SK-N-SH (cell line): Measurements from ENCODE around the gene POFUT2. TPM values are rescaled to one million over a fixed set of nuclear protein-coding genes. Genes with fewer than 3 reads are reported as not detected.

Experiments
- CTCF ChIA-PET: fragments of 300-600, 350-600 bp; formaldehyde crosslinking; extraction: SDS; loops from one replicate; lab custom pipeline; 2021; lab: Yijun Ruan, JAX
- POLR2A ChIA-PET: fragments of 350-600 bp; sonication (Branson Sonifier 250); formaldehyde crosslinking; extraction: SDS; loops from one replicate; lab custom pipeline; 2020; ENCODE audit warnings: antibody characterized with exemption, inconsistent platforms; lab: Yijun Ruan, JAX
- DNase-seq: peaks from one replicate; pipeline ENCODE4 v3.0.0; 2012
- H2AFZ ChIP-seq: fragments of 200-600 bp; sonication (generic); 2 replicates; pipeline ENCODE4 v1.8.1; 2016; ENCODE audit warnings: antibody characterized with exemption, mild to moderate bottlenecking, low read depth
- H3F3A ChIP-seq: fragments of 200-600 bp; sonication (generic); replicated peaks from 2 replicates; pipeline ENCODE3; 2016; ENCODE audit warnings: antibody characterized with exemption, mild to moderate bottlenecking; ENCODE audit not compliant: insufficient read depth
- H3K27ac ChIP-seq, 2 experiments: fragments of 200-500 bp in 1 of 2; fragments of 200-600 bp in 1 of 2; sonication (Bioruptor generic) in 1 of 2; sonication (generic), shearing (Covaris generic) in 1 of 2; 2 replicates each; pipeline versions ENCODE4 v1.5.1 to v1.6.1; 2014 to 2016; ENCODE audit warnings: low read depth in 2 of 2, inconsistent platforms in 1 of 2, low read length in 1 of 2, mild to moderate bottlenecking in 1 of 2, mixed read lengths in 1 of 2
- H3K27me3 ChIP-seq: fragments of 200-600 bp; sonication (generic), shearing (Covaris generic); 2 replicates; pipeline ENCODE4 v1.6.1; 2016; ENCODE audit warnings: mixed run types; ENCODE audit not compliant: insufficient read depth
- H3K36me3 ChIP-seq, 2 experiments: fragments of 200-500 bp in 1 of 2; fragments of 200-600 bp in 1 of 2; sonication (Bioruptor generic) in 1 of 2; sonication (generic) in 1 of 2; replicated peaks in 1 of 2; 2 replicates each; pipeline versions ENCODE3 to v1.5.1; 2014 to 2016; ENCODE audit warnings: low read length in 1 of 2, mild to moderate bottlenecking in 1 of 2; ENCODE audit not compliant: insufficient read depth in 2 of 2, control insufficient read depth in 1 of 2
- H3K4me1 ChIP-seq, 2 experiments: fragments of 200-500 bp in 1 of 2; fragments of 200-600 bp in 1 of 2; sonication (Bioruptor generic) in 1 of 2; sonication (generic), shearing (Covaris generic) in 1 of 2; 2 replicates each; pipeline versions ENCODE4 v1.5.1 to v1.6.1; 2014 to 2016; ENCODE audit warnings: low read depth in 1 of 2, low read length in 1 of 2, mixed run types in 1 of 2; ENCODE audit not compliant: insufficient read depth in 2 of 2, control insufficient read depth in 1 of 2
- H3K4me2 ChIP-seq: fragments of 200-600 bp; sonication (generic), shearing (Covaris generic); 2 replicates; pipeline ENCODE4 v1.6.1; 2017; ENCODE audit warnings: mixed run types
- H3K4me3 ChIP-seq, 2 experiments: fragments of 200-500 bp in 1 of 2; fragments of 200-600 bp in 1 of 2; sonication (Bioruptor generic) in 1 of 2; sonication (generic), shearing (Covaris generic) in 1 of 2; 2 replicates each; pipeline versions ENCODE4 v1.5.1 to v1.8.1; 2014 to 2016; ENCODE audit warnings: low read depth in 2 of 2, inconsistent platforms in 1 of 2, low read length in 1 of 2, mild to moderate bottlenecking in 1 of 2, mixed read lengths in 1 of 2, moderate library complexity in 1 of 2
- H3K79me2 ChIP-seq: fragments of 200-600 bp; sonication (generic); 2 replicates; pipeline ENCODE4 v1.8.1; 2017; ENCODE audit warnings: mild to moderate bottlenecking; ENCODE audit not compliant: insufficient read depth
- H3K9ac ChIP-seq: fragments of 200-600 bp; sonication (generic); 2 replicates; pipeline ENCODE4 v1.6.1; 2017; ENCODE audit warnings: mixed run types
- H3K9me2 ChIP-seq: fragments of 200-600 bp; sonication (generic); 2 replicates; pipeline ENCODE4 v1.6.1; 2017; ENCODE audit warnings: mixed run types
- H3K9me3 ChIP-seq: fragments of 200-600 bp; sonication (generic); 2 replicates; pipeline ENCODE4 v1.6.1; 2017; ENCODE audit warnings: mixed run types, mild to moderate bottlenecking, moderate library complexity
- H4K20me1 ChIP-seq: fragments of 200-600 bp; sonication (generic); 2 replicates; pipeline ENCODE4 v1.6.1; 2017; ENCODE audit warnings: mild to moderate bottlenecking, mixed run types; ENCODE audit not compliant: insufficient read depth
- CHD2 ChIP-seq: fragments of 150-350 bp; IDR thresholded peaks from 2 replicates; pipeline ENCODE4 v1.6.1; 2018; ENCODE audit warnings: low read length; ENCODE audit not compliant: partially characterized antibody
- EZH2phosphoT487 ChIP-seq: fragments of 200-600 bp; sonication (generic); IDR thresholded peaks from 2 replicates; pipeline ENCODE4 v1.6.1; 2017; ENCODE audit warnings: low read depth, mixed run types, mild to moderate bottlenecking, antibody characterized with exemption, moderate library complexity, borderline replicate concordance
- FOSL2 ChIP-seq: IDR thresholded peaks from 2 replicates; pipeline ENCODE4 v1.4.0; 2012; ENCODE audit warnings: low read depth, mild to moderate bottlenecking, moderate library complexity, borderline replicate concordance
- FOXJ3 ChIP-seq: sonication (generic); formaldehyde crosslinking; IDR thresholded peaks from 2 replicates; pipeline ENCODE4 v1.5.1; 2020; ENCODE audit warnings: mild to moderate bottlenecking, missing genetic modification reagents
- FOXM1 ChIP-seq: IDR thresholded peaks from 2 replicates; pipeline ENCODE4 v1.4.0; 2012; ENCODE audit warnings: low read depth, mild to moderate bottlenecking
- GATA2 ChIP-seq: sonication (generic); formaldehyde crosslinking; IDR thresholded peaks from 2 replicates; pipeline ENCODE4 v1.5.0; 2020; ENCODE audit warnings: mild to moderate bottlenecking, missing genetic modification reagents
- MEF2A ChIP-seq: IDR thresholded peaks from 2 replicates; pipeline ENCODE4 v1.4.0; 2012; ENCODE audit warnings: low read depth, borderline replicate concordance
- MXI1 ChIP-seq: IDR thresholded peaks from 2 replicates; pipeline ENCODE4 v1.6.1; 2012; ENCODE audit warnings: mild to moderate bottlenecking, low read depth, low read length, improper control_type of control experiment
- NRF1 ChIP-seq: IDR thresholded peaks from 2 replicates; pipeline ENCODE4 v1.6.1; 2012; ENCODE audit warnings: low read depth, mild to moderate bottlenecking, low read length
- POLR2AphosphoS5 ChIP-seq: IDR thresholded peaks from 2 replicates; pipeline ENCODE4 v1.6.1; 2012; ENCODE audit warnings: low read depth, low read length
- RCOR1 ChIP-seq: fragments of 150-350 bp; IDR thresholded peaks from 2 replicates; pipeline ENCODE4 v1.6.1; 2017; ENCODE audit warnings: antibody characterized with exemption, low read length
- RFX5 ChIP-seq: IDR thresholded peaks from 2 replicates; pipeline ENCODE4 v1.6.1; 2012; ENCODE audit warnings: mild to moderate bottlenecking, improper control_type of control experiment, low read length
- SIN3A ChIP-seq: IDR thresholded peaks from 2 replicates; pipeline ENCODE4 v1.6.1; 2012; ENCODE audit warnings: low read depth, mild to moderate bottlenecking, low read length, moderate library complexity, borderline replicate concordance
- TCF12 ChIP-seq: IDR thresholded peaks from 2 replicates; pipeline ENCODE4 v1.4.0; 2012
- TEAD4 ChIP-seq: IDR thresholded peaks from 2 replicates; pipeline ENCODE4 v1.4.0; 2012; ENCODE audit warnings: mild to moderate bottlenecking, borderline replicate concordance; ENCODE audit not compliant: insufficient read depth
- whole genome bisulfite sequencing: methylation state at CpG from one replicate; pipeline ENCODE4 v1.1.6; 2017; ENCODE audit warnings: low lambda C conversion rate; 5-methylcytosine and 5-hydroxymethylcytosine counted together
- polyA plus RNA-seq, 3 experiments: library from polyadenylated mRNA; depleted of rRNA; stranded (reverse); fragments of >200 nt; gene quantifications; 2 replicates each; pipeline ENCODE4 v1.2.3, GENCODE V29; 2012
- TF ChIP-seq, protein P1 (sequence below): fragments of 150-350 bp; IDR thresholded peaks from 2 replicates; pipeline ENCODE4 v1.6.1; 2016; ENCODE audit warnings: mild to moderate bottlenecking, low read depth, low read length
- TF ChIP-seq, protein P2 (sequence below): IDR thresholded peaks from 2 replicates; pipeline ENCODE4 v1.4.0; 2012; ENCODE audit warnings: low read depth
- TF ChIP-seq, protein P3 (sequence below): IDR thresholded peaks from 2 replicates; pipeline ENCODE4; 2012
- TF ChIP-seq, protein P4 (sequence below): IDR thresholded peaks from 2 replicates; pipeline ENCODE4 v1.6.1; 2012; ENCODE audit warnings: mild to moderate bottlenecking, low read depth, low read length, moderate library complexity

The POFUT2 gene
- polyA plus RNA-seq, 1 of the 3 experiments (the other 2 are of a cell fraction) = 53.3 TPM

DNA sequence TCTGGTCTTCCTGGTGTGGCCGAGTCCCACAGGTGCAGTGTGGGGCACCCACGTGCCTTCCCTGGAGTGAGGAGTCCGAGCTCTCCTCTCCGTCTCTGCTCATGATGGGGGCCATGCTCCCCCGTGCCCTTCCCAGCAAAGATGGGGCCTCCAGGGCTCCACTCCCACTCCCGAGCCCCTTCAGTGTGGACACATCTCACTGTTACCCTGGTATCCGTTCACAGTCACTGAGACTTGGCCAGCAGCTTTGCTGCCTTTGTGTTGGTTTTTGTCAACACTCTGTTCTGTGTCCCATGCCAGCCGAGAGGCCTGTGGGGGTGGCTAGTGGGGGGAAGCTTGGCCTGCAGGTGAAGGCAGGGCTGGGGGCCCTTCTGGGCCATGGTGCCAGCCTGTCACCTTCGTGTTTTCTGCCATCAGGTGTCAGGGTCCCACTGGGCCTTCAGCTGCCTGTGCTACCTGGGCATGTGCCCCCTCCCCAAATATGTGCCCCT lies 46.9 kb upstream of the POFUT2 start:
- Histone ChIP-seq H3K36me3 (no peaks in the 10 kb centered on the region), H3K9ac (no peak overlapping the region), H3K27me3 (no peaks in the 10 kb centered on the region), H2AFZ (no peak overlapping the region), H3K27ac (no peak overlapping the region), H3K4me1 (peaks cover 12 to 13% of the 10 kb centered on the region in 2 experiments; a peak in 3 of 4 replicates), H3K4me3 (no peak overlapping the region), H3K4me2 (no peak overlapping the region), H3K79me2 (no peaks in the 10 kb centered on the region), H3K9me3 (no peaks in the 10 kb centered on the region), H3F3A (peaks cover 4% of the 10 kb centered on the region), H3K9me2 (no peaks in the 10 kb centered on the region), H4K20me1 (no peaks in the 10 kb centered on the region)
- 91% methylated on average over 5 of the region's 9 CpGs for WGBS
- POLR2A ChIA-PET = no interaction called here
- DNase-seq = no peak
- CTCF ChIA-PET = no interaction called here
- TF ChIP-seq MXI1 (no peak), SIN3A (no peak), CHD2 (no peak), GATA2 (CRISPR knock-in tag) (no peak), FOSL2 (no peak), POLR2AphosphoS5 (no peak), TCF12 (no peak), NRF1 (no peak), TEAD4 (no peak), RFX5 (no peak), FOXM1 (no peak), RCOR1 (no peak), MEF2A (no peak), FOXJ3 (CRISPR knock-in tag) (no peak), EZH2phosphoT487 (no peak)
- TF ChIP-seq, protein P1, sequence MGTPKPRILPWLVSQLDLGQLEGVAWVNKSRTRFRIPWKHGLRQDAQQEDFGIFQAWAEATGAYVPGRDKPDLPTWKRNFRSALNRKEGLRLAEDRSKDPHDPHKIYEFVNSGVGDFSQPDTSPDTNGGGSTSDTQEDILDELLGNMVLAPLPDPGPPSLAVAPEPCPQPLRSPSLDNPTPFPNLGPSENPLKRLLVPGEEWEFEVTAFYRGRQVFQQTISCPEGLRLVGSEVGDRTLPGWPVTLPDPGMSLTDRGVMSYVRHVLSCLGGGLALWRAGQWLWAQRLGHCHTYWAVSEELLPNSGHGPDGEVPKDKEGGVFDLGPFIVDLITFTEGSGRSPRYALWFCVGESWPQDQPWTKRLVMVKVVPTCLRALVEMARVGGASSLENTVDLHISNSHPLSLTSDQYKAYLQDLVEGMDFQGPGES = no peak
- TF ChIP-seq, protein P2, sequence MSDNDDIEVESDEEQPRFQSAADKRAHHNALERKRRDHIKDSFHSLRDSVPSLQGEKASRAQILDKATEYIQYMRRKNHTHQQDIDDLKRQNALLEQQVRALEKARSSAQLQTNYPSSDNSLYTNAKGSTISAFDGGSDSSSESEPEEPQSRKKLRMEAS = no peak
- TF ChIP-seq, protein P3, sequence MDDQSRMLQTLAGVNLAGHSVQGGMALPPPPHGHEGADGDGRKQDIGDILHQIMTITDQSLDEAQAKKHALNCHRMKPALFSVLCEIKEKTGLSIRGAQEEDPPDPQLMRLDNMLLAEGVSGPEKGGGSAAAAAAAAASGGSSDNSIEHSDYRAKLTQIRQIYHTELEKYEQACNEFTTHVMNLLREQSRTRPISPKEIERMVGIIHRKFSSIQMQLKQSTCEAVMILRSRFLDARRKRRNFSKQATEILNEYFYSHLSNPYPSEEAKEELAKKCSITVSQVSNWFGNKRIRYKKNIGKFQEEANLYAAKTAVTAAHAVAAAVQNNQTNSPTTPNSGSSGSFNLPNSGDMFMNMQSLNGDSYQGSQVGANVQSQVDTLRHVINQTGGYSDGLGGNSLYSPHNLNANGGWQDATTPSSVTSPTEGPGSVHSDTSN = no peak
- TF ChIP-seq, protein P4, sequence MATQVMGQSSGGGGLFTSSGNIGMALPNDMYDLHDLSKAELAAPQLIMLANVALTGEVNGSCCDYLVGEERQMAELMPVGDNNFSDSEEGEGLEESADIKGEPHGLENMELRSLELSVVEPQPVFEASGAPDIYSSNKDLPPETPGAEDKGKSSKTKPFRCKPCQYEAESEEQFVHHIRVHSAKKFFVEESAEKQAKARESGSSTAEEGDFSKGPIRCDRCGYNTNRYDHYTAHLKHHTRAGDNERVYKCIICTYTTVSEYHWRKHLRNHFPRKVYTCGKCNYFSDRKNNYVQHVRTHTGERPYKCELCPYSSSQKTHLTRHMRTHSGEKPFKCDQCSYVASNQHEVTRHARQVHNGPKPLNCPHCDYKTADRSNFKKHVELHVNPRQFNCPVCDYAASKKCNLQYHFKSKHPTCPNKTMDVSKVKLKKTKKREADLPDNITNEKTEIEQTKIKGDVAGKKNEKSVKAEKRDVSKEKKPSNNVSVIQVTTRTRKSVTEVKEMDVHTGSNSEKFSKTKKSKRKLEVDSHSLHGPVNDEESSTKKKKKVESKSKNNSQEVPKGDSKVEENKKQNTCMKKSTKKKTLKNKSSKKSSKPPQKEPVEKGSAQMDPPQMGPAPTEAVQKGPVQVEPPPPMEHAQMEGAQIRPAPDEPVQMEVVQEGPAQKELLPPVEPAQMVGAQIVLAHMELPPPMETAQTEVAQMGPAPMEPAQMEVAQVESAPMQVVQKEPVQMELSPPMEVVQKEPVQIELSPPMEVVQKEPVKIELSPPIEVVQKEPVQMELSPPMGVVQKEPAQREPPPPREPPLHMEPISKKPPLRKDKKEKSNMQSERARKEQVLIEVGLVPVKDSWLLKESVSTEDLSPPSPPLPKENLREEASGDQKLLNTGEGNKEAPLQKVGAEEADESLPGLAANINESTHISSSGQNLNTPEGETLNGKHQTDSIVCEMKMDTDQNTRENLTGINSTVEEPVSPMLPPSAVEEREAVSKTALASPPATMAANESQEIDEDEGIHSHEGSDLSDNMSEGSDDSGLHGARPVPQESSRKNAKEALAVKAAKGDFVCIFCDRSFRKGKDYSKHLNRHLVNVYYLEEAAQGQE = no peak
